ENCODE data around the gene OR52I2. TPM values are rescaled to one million over a fixed set of nuclear protein-coding genes. Genes with fewer than 3 reads are reported as not detected.

Gene OR52I2
- total and polyA plus RNA-seq, 7 donors, result not detected

- Histone ChIP-seq H3K36me3 (ENCODE audit: insufficient read depth in 1 of 2, low read depth in 1 of 2) (no peaks in the 10 kb centered on the region), H3K4me3 (no peak overlapping the region), H3K4me1 (no peaks in the 10 kb centered on the region), H3K9me3 (peaks cover 4% of the 10 kb centered on the region), H3K27me3 (ENCODE audit: insufficient read depth in 3 of 3, low read length in 2 of 3) (no peaks in the 10 kb centered on the region), H3K27ac (no peak overlapping the region)
- intact Hi-C loops (cut with DNase I), result no loop called here
- TF ChIP-seq CTCF (IDR thresholded peaks at IDR 0.05), result no peak
- 91 to 100% (median 98%) methylated on average over 1 of the region's 1 CpG for WGBS, 3 donors
- ATAC-seq, result no peak
- no peak for DNase-seq
Observed at GRCh38 chr11:4560467-4560866, 21.1 kb upstream of the OR52I2 start.

DNA sequence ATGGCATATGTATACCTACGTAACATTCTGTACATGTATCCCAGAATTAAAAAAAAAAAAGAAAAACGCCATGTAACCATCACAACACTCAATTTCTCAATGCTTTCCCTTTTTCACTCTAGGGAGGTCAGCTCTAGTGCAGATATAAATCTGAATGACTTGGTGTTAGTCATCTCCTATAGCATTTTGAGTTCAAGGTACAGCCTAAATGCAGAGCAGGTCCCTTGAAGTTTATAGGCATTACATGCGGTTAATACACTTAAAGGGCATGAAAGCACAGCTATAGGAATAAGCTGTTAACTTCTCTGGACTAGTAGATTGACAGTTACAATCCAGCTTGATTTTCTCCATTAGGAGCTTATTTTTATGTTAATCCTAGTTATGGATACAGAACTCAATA lies 16.2 kb upstream of the OR52I2 start:
- Histone ChIP-seq H3K36me3 (ENCODE audit: insufficient read depth in 1 of 2, low read depth in 1 of 2) (no peaks in the 10 kb centered on the region), H3K9me3 (peaks cover 4% of the 10 kb centered on the region), H3K4me3 (no peak overlapping the region), H3K27ac (no peak overlapping the region), H3K27me3 (ENCODE audit: insufficient read depth in 3 of 3, low read length in 2 of 3) (peaks cover 0 to 1% (median 0%) of the 10 kb centered on the region in 3 donors), H3K4me1 (no peaks in the 10 kb centered on the region)
- ATAC-seq, result no peak
- DNase-seq, result no peak
- intact Hi-C loops (cut with DNase I), result no loop called here
- TF ChIP-seq CTCF (IDR thresholded peaks at IDR 0.05), result no peak
- 49 to 65% (median 60%) methylated on average over 3 of the region's 3 CpGs for WGBS, 3 donors

GRCh38 chr11:4569075-4569474 lies 12.5 kb upstream of the OR52I2 start:
- DNase-seq (no peak), ATAC-seq (no peak)
- Histone ChIP-seq H3K4me1 (no peaks in the 10 kb centered on the region), H3K9me3 (peaks cover 4% of the 10 kb centered on the region), H3K27ac (no peak overlapping the region), H3K27me3 (ENCODE audit: insufficient read depth in 3 of 3, low read length in 2 of 3) (peaks cover 0 to 3% (median 1%) of the 10 kb centered on the region in 3 donors), H3K4me3 (no peak overlapping the region), H3K36me3 (ENCODE audit: insufficient read depth in 1 of 2, low read depth in 1 of 2) (no peaks in the 10 kb centered on the region)
- intact Hi-C loops (cut with DNase I), result no loop called here
- TF ChIP-seq CTCF (IDR thresholded peaks at IDR 0.05), result no peak
- 89 to 93% (median 93%) methylated on average over 18 of the region's 18 CpGs for WGBS, 3 donors

DNA sequence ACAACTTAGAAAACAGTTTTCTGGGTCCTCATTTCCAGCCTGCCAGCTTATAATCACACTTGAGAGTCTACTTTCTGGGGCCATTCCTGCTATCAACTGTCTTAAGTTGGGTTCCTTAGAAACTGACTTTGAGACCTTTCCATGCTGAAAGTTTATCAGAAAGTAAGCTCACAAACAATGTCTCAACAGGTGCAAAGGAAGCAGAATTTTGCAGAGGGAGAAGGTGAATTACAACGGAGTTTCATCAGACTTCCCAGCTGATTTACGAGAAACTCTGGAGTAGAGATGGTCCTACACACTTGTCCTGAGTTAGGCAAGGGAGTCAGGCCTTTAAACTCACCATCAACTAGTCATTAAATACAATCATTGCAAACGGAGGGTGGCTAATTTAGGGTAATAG lies 4.7 kb upstream of the OR52I2 start:
- DNase-seq, result no peak
- WGBS, 3 donors, result 46 to 51% (median 51%) methylated on average over 3 of the region's 3 CpGs
- no peak for ATAC-seq
- Histone ChIP-seq H3K4me1 (no peaks in the 10 kb centered on the region), H3K4me3 (no peak overlapping the region), H3K27ac (no peak overlapping the region), H3K27me3 (ENCODE audit: insufficient read depth in 3 of 3, low read length in 2 of 3) (no peaks in the 10 kb centered on the region), H3K36me3 (ENCODE audit: insufficient read depth in 1 of 2, low read depth in 1 of 2) (no peaks in the 10 kb centered on the region), H3K9me3 (no peaks in the 10 kb centered on the region)
- no peak for TF ChIP-seq CTCF (IDR thresholded peaks at IDR 0.05)
- intact Hi-C loops (cut with DNase I), result no loop called here

DNA sequence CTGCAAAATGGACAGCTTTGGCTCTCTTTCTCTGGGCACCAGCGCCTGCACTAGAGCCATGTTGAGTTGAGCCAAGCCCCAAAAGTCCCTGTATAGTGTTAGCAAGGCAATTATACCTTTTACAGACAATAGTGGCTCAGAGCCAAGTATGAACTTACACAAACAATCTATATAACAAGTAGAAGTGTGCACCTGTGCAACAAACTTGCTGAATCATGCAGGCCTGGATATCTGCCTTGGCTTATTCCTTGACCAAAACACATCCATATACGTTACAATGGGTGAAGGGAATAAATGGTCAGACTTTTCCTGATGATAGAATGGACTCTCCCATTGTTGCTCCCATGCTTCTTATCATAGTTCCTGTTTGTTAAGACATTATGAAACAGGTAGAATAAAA lies 3.8 kb upstream of the OR52I2 start:
- H3K36me3 ChIP-seq (ENCODE audit: insufficient read depth in 1 of 2, low read depth in 1 of 2), result no peaks in the 10 kb centered on the region
- no peak for TF ChIP-seq CTCF (IDR thresholded peaks at IDR 0.05)
- DNase-seq, result no peak
- no peak overlapping the region for H3K4me3 ChIP-seq
- intact Hi-C loops (cut with DNase I), result no loop called here
- no peaks in the 10 kb centered on the region for H3K4me1 ChIP-seq
- 61 to 78% (median 74%) methylated on average over 2 of the region's 2 CpGs for WGBS, 3 donors
- no peak overlapping the region for H3K27ac ChIP-seq
- no peaks in the 10 kb centered on the region for H3K9me3 ChIP-seq
- no peaks in the 10 kb centered on the region for H3K27me3 ChIP-seq (ENCODE audit: insufficient read depth in 3 of 3, low read length in 2 of 3)
- no peak for ATAC-seq
